Neutrophil (primary cell): ENCODE results near the gene STK17A.

Experiments used
- H3K27ac ChIP-seq: fragments of 200-600 bp; sonication (generic); 2 replicates; pipeline ENCODE4 v1.5.1; 2016; ENCODE audit warnings: mild to moderate bottlenecking, moderate library complexity
- H3K27me3 ChIP-seq: fragments of 200-600 bp; sonication (generic); 2 replicates; pipeline ENCODE4 v1.6.0; 2016; ENCODE audit warnings: mild to moderate bottlenecking
- H3K36me3 ChIP-seq: fragments of 200-600 bp; sonication (generic); 2 replicates; pipeline ENCODE4 v1.5.1; 2017
- H3K4me1 ChIP-seq, 2 experiments: fragments of 200-600 bp in 1 of 2; sonication (generic) in 1 of 2; 1 replicate in 1 of 2; 2 replicates in 1 of 2; pipeline versions ENCODE4 v1.5.1 to v1.6.1; 2013 to 2016; ENCODE audit warnings: low read depth in 1 of 2, low read length in 1 of 2, mild to moderate bottlenecking in 1 of 2, moderate library complexity in 1 of 2; ENCODE audit not compliant: control insufficient read depth in 1 of 2, insufficient read depth in 1 of 2
- H3K4me3 ChIP-seq, 2 experiments: fragments of 200-600 bp in 1 of 2; sonication (generic) in 1 of 2; 1 replicate in 1 of 2; 2 replicates in 1 of 2; pipeline ENCODE4 v1.5.1; 2013 to 2016; ENCODE audit warnings: low read depth in 1 of 2, low read length in 1 of 2, mild to moderate bottlenecking in 1 of 2, moderate library complexity in 1 of 2
- H3K9me3 ChIP-seq: fragments of 200-600 bp; sonication (generic); 2 replicates; pipeline ENCODE4 v1.5.1; 2016
- CTCF ChIP-seq: fragments of 200-600 bp; sonication (generic); IDR thresholded peaks from 2 replicates; pipeline ENCODE4 v1.5.1; 2016; ENCODE audit warnings: antibody characterized with exemption

STK17A gene

GRCh38 chr7:43604251-43604650 is 21.3 kb downstream of the STK17A start:
- H3K36me3 ChIP-seq = peaks cover 36% of the 10 kb centered on the region
- no peak overlapping the region for H3K4me3 ChIP-seq
- no peaks in the 10 kb centered on the region for H3K27me3 ChIP-seq
- H3K9me3 ChIP-seq = no peaks in the 10 kb centered on the region
- no peaks in the 10 kb centered on the region for H3K4me1 ChIP-seq
- TF ChIP-seq CTCF = no peak
- no peak overlapping the region for H3K27ac ChIP-seq

GRCh38 chr7:43609097-43609496 is 26.2 kb downstream of the STK17A start:
- no peak for TF ChIP-seq CTCF
- Histone ChIP-seq H3K4me3 (no peak overlapping the region), H3K9me3 (no peaks in the 10 kb centered on the region), H3K4me1 (no peaks in the 10 kb centered on the region), H3K27ac (peak overlapping the region; percentile 35), H3K27me3 (no peaks in the 10 kb centered on the region), H3K36me3 (peaks cover 52% of the 10 kb centered on the region)

- Histone ChIP-seq H3K4me1 (no peaks in the 10 kb centered on the region), H3K36me3 (peaks cover 76% of the 10 kb centered on the region), H3K27me3 (no peaks in the 10 kb centered on the region), H3K9me3 (no peaks in the 10 kb centered on the region), H3K27ac (no peak overlapping the region), H3K4me3 (no peak overlapping the region)
- no peak for TF ChIP-seq CTCF
These were observed 29.2 kb downstream of the STK17A start for GRCh38 chr7:43612128-43612527.

GRCh38 chr7:43612599-43613589 is 30.0 kb downstream of the STK17A start:
- H3K4me3 ChIP-seq = no peak overlapping the region
- no peaks in the 10 kb centered on the region for H3K27me3 ChIP-seq
- no peaks in the 10 kb centered on the region for H3K4me1 ChIP-seq
- H3K27ac ChIP-seq = peak overlapping the region; percentile 10
- H3K36me3 ChIP-seq = peaks cover 79% of the 10 kb centered on the region
- no peak for TF ChIP-seq CTCF
- H3K9me3 ChIP-seq = no peaks in the 10 kb centered on the region

GRCh38 chr7:43615558-43616145 is 32.7 kb downstream of the STK17A start:
- no peak overlapping the region for H3K27ac ChIP-seq
- no peaks in the 10 kb centered on the region for H3K9me3 ChIP-seq
- peaks cover 79% of the 10 kb centered on the region for H3K36me3 ChIP-seq
- TF ChIP-seq CTCF = no peak
- H3K4me3 ChIP-seq = no peak overlapping the region
- no peaks in the 10 kb centered on the region for H3K27me3 ChIP-seq
- H3K4me1 ChIP-seq = no peaks in the 10 kb centered on the region
